Stimulated activated CD4-positive, alpha-beta T cell treated with anti-CD3 and anti-CD28 coated beads, Interleukin-1b, Interleukin-23, amount 100 ng/mL, for 1 hour (primary cell): ENCODE measurements around the gene ARL6.

ENCODE experiments used
- DNase-seq, 2 donors: peaks; one replicate each; pipeline ENCODE4 v3.0.0-alpha.2; 2020; ENCODE audit warnings: low read depth in 2 of 2

The ARL6 gene, protein sequence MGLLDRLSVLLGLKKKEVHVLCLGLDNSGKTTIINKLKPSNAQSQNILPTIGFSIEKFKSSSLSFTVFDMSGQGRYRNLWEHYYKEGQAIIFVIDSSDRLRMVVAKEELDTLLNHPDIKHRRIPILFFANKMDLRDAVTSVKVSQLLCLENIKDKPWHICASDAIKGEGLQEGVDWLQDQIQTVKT

DNA sequence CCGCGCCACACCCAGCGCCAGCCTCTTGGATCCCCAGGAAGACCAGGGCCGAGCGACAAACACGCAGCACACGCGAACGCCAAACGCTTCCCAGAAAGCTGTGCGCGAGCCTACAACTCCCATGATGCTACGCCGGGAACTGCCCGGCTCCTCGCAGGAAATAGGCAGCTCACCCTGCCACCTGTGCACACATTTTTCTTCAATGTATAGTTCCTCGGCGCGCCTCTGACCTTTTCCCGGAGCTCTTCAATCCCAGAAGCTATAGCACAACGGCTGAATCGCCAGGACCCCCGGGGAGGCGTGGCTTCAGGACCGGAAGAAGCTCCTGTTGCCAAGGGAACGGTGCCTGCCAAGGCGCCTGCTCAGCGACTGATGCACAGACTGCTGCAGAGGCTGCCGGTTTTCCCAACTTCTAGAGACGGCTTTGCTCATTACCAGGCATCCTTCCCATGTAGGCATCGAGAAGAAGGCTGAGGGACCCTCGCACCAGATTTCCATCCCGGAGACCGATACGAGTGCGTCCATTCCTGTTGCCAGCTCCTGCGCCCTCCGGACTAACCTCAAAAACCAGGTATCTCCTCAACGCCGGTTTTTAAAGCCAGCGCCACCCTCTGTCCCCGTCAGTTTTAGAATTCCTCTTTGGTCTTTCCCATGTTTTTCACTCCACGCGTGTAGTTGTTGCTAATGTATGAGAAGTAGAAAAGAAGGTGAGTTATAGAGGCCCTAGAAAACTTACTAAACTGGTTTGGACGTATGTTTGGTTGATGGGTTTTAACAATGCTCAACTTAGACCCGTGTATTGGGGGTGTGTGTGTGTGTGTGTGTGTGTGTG lies at the start of gene ARL6:
ARL6 (plus strand) TSS at position 352 of the 832 bp plus-strand sequence. CDS start 3,350 bp downstream, outside the sequence.
- peak; percentile 13 to 43 for DNase-seq

DNA sequence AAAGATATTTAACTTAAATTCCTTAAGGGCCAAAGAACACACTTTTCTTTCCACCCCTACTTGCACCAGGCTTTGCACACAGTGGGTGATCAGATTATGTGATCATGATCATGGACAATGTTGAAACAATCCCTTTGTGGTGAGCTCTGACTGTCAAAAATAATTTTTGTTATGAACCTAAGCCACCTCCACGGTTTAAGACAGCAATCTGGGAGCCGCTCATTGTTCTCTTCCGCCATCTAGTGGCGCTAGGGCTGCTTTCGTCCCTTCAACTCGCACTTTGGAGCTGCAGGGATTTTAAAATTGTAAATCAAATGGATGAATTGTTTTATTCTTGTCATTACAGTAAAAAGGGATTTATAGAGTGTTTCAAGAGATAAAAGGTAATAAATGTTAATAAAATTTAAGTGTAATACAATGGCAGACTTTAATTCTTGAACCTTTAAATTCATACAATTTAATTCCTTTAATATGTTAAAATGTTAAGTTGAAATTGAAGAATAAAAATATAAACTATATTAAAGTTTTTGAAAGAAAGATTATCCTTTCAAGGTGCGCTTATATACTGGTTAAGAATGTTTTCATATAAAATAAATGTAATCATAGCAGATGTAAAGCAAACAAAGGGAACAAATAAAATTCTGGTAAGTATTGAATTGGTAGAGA lies 45.3 kb upstream of the ARL6 start:
- DNase-seq, result peak; percentile 17 to 38

DNA sequence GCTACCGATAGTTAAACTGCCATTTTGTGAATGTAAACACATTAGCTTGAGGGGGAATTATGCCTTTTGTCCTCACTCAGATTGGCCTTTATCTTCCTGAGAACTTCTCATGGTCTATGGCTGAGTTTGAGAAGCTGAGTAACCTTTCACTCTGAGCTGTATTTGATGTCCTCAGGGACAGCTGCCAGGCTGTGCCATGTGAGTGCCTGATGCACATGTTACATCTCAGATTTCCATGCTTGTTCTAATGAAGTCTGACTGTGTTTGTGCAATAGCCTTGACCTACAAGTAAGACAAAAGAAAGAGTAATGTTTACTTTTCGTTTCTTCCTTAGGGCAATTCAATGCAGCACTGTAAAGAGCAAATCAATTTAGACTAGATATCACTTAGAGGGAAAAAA lies 44.1 kb upstream of the ARL6 start:
- no peak for DNase-seq

DNA sequence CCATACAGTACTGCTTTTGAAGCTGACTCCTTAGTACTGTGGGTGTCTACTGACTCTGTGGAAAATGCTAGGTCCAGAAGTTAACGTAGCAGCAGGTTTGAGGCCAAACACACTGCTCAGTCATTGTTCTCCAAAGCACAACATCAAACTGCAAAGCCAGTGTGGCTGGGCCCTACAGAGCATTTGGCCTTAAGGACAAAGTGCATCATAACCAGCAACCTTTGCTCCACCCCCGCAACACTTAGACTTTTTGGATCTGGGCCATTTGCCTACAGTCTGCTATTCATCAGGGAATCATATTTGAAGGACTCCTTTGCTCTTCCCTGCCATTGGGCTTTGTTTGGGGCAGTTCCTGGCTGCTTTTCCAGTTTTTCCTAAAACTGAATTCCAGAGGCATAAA lies 43.1 kb upstream of the ARL6 start:
- no peak for DNase-seq

DNA sequence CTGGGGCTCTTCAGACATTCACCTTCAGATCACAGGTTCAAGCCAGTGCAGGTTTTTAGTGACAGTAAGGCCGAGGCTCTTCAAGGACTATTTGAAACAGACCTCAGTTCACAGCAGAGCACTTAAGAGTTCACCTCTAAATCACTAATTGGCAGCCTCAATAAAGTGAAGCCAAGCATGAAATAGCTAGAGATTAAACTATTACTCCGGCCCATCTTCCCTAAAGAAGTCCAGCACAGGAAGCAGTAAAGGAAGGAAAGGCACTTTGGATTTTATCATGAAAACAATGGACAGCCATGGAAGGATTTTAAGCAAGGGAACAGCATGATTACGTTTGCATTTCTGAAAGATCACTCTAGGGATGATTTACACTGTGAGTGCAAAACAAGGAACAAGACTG lies 27.6 kb upstream of the ARL6 start:
- DNase-seq, result no peak

DNA sequence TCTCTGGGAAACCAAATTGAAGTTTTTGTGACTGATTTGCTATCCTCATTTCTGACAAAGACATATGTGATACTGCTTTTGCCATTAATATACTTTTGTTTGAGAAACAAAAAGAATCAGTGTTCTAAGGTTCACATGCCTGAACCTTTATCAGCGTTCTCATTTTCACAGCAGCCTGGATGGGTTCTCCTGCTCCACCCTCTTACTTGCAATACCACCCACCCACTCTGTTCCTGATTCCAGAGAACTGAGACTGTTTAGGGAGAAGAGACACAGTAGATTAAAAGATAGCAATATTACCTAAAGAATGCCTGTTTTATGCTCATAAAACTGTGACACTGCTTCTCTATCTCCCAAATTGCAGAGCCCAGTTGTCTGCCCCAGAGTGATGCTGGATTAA lies 25.8 kb upstream of the ARL6 start:
- no peak for DNase-seq

DNA sequence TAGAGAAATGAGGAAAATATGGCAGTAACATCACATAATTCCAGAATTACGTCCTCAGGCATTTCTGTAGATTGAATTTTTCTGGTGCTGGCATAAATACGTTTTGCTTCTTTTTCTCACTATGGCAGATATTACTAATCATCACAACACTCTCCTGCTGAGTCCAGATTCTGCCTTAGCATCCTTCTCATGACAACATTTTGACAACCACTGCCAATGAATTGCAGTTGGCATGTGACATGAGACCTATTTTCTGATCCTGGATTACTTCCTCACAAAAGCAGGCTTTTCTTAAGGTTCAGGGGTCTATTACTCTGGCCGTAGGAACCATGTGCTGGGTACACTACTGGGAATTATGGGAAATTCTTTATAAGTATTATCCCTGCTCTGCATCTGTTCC lies 22.5 kb upstream of the ARL6 start:
- no peak for DNase-seq

DNA sequence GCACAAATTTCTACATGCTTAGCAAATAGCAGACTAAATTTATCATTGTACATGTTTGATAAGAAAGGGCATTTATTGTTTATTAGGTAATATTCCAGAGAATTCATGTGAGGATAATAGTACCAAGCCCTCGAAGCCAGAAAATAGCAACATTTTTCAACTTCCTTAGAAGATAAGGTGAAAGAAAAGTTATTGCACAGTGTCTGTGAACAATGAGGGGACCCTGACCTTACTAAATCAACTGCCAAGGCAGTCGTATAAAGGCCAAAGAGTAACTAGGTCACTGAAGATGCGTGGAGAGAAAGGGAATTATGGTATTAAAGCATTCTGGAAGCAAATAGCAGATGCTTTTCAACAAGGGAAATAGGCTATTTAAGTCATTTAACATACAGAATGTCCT lies 20.3 kb upstream of the ARL6 start:
- DNase-seq, result no peak

DNA sequence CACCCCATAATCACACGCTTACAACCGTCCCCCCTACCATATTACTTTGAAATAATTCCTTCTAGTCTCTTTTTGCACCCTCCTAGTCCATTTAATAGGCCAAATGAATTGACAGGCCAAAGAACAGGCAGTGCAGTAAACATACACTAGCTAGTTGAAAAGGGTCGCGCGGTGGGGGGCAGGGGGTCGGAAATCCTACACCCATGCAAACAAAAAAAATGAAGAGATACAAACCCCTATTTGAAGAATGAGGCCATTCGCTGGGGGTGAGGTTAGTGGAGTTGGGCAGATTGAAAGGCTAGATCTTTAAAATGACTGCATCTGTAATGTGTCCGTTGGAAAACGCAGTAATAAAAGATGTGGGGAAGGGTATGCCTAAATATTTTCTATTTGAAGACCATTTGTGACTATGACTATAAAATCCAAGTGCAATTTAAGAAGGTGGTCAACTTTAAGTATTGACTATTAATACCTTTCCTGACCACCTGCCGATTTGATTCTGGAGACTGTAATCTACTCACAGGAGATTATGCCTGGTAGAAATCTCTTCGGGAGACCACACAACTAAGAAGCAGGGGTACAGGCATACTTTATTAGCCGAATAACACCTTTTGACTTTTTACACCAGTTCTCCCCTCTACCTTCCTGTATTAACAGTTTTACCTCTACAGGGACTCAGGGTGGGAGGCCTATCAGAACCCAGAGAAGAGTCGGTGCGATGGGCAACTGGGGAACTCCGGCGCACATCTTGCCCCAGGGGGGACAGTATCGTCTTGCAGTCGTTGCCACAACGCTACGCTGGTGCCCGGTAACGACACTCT lies 762 bp upstream of the ARL6 start:
- DNase-seq, result no peak

DNA sequence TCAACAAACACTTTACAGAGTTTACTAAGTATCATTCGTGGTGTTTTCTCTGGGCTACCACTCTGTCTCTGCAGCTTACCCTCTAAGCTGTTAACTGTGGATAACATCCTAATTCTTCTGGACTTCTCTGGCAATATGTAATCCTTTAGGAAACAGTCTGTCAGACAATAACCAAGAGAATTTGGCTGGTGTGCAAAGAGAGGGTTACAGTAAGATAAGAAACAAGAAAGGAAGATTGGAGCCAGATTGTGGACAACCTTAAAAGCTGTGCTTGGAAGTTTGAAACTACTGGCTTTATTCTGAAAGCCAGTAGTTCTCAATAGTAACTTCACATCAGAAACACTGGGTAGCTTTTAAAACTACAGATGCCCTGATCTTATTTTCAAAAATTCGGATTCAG lies 778 bp downstream of the ARL6 start:
- no peak for DNase-seq

DNA sequence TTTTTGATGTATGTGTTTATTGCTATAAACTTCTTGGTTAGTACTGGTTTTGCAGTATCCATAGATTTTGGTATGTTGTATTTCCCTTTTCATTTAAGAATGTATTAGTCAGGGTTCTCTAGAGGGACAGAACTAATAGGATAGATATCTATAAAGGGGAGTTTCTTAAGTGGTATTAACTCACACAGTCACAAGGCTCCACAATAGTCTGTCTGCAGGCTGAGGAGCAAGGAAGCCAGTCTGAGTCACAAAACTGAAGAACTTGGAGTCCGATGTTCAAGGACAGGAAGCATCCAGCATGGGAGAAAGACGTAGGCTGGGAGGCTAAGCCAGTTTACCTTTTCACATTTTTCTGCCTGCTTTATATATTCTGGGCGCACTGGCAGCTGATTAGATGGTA lies 8.4 kb downstream of the ARL6 start:
- no peak for DNase-seq

DNA sequence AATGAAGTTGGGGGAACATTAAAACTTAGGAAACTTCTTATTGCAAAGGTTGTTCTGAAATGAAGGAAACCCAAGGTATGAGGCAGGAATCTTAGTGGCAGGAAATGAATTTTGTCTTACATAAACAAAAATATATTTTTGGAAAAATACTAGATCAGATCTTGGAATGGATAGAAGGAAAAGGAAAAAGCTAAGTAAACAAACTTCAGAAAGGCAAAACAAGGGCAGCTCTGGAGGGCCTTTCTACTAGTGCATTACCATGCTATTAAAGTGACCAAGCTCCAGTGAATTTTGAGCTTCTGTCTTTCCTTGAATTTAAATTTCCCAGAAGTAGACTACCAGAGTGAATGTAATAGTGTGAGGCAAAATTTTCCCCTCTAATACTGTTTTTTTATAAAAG lies 13.6 kb downstream of the ARL6 start:
- no peak for DNase-seq

DNA sequence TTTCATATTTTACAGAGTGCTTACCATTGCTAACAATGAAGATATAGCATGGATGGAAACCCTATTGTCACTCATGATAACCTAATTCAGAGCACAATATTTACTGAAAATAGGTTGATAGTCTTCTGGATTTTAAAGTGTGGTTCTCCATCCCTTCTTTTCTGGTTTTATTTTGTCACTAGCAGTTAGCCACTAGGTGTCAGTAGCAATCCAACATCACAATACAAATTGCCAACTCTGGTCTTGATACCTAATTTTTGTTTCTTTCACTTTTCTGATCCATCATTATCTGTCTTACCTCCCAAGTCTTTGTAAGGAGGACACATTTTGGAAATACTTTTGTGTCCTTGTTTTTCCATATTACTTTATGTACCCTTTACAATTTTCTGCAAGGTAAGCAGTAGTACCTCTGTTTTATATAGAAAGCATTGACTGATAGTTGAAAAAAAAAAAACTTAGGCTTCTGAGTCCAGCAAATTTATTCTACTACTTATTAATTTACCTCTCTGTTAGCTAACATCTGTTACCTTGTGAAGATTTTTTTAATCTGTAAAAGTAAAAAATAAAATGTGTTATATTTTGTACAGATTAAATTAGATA lies 29.0 kb downstream of the ARL6 start:
- no peak for DNase-seq

DNA sequence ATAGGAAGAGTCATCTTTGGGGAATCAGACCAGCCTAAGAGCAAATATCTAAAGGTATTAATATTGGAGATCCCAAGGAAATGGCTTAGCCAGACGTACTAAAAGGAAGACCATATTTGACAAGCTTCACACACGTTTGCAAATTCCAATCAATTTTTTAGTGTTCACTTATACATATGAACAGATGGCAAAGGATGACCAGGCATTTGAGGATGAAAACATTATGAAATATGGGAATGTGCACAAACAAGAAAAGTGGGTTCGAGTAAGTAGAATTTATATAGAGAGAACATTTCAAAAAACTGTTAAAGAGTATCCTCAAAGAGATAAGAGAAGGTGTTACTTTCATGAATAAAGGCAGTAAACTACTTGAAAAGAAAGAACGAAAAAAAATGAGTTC lies 31.4 kb downstream of the ARL6 start:
- DNase-seq, result no peak

DNA sequence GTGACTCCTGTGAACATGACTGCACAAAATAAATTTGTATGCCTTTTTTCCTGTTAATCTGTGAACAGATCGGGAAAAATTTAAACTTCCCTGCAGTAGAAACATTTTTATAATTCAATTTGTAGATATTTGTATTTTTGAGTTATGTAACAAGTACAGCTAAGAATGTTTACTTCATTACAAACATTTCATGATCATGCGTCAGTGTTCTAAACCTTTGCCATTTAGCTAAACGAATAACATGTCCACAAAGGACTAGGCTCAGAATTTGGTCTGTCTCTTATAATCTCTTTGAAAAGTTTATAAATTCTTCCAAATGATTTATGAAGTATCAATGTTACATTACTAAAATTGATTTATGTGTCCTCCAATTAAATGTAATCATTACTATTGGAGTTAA lies 39.9 kb downstream of the ARL6 start:
- no peak for DNase-seq

DNA sequence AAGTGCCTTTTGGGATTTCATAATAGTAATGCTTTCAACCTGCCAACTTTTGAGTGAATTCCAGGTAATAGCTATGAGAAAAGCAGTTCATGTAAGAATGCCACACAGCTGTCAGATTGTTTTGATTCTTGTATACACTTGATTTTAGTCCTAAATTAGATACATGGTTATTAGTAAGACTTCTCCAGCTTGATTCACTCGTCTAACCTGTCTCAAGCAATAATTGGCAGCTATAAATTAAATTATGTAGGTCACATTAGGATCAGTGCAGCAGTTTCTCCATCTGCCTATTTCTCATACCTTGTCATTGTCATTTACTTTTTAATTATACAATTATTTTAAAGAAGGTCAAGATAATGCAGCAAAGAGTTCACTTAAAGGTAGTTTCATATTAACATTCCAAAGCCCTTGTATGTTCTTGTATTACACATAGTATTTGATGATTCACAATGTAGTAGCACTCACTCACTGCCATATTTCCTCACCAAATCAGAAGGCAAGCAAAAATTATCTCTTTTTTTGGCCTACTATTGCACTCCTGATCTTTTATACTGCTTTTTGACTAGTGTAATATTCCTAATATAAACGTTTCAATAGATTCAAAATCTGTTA lies 46.3 kb downstream of the ARL6 start:
- no peak for DNase-seq

DNA sequence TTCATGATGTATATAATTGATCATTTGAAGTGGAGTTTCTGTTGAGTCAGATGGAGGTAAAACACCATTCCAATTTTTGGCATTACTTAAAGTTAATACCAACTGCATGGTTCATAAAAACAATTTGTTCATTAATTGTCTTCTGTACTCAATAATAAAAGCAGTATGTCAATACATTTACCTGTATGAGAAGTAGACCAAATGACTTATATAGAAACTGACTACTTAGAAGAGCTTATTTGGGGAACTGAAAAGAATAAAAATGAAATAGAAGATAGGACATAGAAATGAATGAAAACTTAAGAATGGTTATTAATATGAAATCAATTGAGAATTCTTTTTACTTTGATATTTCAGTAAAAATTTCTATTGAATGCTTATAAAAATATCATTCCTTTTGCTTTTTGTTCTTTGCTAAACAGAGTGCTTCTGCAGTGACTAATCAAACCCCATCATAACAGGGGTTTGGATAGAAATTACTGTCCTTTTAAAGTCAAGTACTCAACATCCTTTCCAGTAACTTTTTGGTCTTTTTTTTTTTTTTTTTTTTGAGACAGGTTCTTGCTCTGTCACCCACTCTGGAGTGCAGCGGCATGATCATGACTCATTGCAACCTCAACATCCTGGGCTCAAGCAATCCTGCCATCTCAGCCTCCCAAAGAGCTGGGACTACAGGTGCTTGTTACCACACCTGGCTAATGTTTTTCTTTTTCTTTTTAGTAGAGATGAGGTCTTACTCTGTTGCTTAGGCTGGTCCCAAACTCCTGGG lies 50.8 kb downstream of the ARL6 start:
- no peak for DNase-seq

DNA sequence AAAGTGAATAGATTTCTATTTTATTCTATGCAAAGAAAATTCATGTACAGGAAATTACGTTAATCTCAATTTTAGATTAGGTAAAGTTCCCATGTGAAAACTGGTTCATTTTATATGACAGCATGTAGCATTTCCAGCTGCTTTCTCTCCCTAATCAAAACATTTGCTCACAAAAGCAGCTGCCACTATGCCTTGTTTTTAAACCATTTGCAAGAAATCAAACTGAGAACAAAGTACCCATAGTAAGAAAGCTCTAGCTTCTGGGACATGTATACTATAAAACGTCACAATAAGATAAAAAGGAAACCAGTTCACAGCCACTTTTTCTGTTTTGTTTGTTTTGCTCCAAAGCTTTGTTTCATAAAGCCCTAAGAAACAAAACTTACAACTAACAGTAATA lies 52.3 kb downstream of the ARL6 start:
- DNase-seq, result no peak

DNA sequence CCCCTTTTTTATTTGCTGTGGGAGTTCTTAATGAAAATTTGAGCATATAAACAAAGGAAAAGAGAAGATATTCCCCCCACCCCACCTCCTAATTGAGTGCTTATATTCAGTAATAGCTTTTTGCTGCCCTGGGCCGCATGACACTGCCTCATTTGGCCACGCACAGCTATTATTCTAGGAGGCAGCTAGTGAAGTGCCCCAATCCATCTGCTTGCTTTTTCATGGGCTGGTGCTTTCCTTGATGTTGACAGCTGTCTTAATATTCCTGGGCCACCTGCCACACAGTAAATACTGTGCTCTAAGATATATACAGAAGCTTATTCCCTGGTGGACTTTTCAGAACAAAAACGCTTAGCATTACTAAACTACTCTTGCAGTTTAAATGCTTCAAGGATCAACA lies 53.4 kb downstream of the ARL6 start:
- no peak for DNase-seq

DNA sequence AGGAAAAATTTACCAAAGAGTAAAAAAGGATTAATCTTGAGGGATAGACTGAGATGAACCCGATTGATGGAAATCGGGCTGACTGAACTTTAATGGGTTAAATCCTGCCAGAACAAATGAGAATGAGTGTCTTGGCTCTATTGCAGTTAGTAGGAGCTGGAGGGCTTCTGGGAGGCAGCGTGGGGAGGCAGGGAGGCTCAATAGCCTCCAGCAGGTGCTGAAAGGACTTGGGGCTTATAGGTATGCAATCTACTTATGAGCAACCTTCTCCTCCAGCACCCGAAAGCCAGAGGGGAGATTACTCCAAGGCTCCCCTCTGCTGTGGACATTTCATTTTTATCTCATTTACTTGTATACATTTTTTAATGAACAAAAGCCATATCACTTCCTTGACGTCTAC lies 56.2 kb downstream of the ARL6 start:
- DNase-seq, result no peak
